GM21360 (cell line): Measurements from ENCODE around the gene CASQ1.
A peak's percentile ranks its signal among the peaks of the same experiment; 100 is the strongest.

Experiments
- ATAC-seq: cut with Tn5 transposase; IDR thresholded peaks from one replicate; pipeline ENCODE4 v1.9.1; 2021; ENCODE audit warnings: mild to moderate bottlenecking, moderate library complexity; ENCODE audit not compliant: unreplicated experiment

CASQ1 gene

DNA sequence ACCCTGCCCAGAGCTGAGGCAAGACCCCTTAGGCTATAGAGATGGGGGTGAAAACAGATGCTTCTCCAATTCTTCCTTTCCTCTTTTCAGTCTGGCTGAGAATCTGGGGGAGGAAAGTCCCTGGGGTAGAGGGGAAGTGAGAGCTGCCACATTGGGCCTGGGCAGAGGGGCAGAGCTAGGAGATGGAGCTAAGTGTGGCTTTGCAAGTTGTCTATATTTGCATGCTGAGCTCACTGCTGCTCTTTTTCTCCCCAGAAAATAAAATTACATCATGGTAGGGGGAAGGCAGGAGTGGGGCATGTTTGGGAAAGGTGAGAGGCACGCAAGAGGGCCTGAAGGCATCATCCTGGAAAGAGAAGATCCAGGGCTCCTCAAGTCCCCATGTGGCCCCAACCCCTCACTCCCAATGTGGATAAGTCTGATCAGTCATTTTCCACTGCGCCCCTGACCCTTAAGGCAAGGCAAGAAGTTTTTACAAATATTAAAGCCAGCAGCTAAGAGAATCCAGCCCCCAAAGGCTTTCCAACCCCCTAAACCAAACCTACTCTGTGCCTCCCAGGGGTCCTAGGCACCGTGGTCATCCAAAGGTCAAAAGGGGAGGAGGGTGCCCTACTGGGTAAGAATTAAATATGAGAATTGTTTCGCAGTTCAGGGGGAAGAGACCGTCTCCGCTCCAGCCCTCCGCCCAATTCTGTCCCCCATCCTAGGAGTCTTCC is 14.3 kb downstream of the CASQ1 start:
- peak; percentile 49 for ATAC-seq

DNA sequence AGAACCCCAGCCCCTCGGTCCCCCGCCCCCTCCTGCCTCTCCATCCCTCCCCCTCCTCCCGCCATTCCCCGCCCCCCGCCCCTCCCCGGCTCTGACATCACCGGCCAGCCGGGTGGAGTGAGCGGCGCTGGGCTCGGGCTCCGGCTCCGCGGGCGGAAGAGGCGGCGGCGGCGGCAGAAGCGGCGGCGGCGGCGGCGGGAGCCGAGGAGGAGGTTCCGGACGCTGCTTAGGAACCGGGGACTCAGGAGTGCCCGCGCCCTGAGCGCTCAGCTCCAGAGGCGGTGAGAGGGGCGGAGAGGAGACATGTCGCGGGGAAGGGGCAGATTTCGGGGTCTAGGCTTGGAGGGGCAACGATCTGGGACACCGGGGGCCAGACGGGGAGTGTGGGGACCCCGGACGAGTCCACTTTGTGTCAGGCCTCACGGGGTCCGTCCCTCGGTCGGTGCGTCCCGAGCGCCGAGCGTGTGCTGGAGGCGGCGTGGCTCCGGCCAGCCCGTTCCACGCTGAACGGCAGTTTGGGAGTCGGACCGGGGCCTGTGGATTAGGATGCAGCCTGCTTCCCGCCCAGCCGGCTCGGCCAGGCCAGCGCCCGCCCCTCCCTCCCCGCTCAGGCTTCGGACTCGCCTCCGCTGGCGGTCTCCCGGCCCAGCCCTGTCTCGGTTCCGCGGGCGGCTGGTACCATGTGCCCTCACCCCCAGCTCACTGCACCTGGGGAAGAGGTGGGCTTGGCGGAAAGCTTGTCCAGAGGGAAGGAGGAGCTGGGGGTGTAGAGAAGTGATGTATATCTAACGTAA is 15.1 kb downstream of the CASQ1 start, which contains the start of gene PEA15:
TSS of gene PEA15 (plus strand) at position 143 of the 794 bp plus-strand sequence. CDS start 6,161 bp downstream, outside the sequence.
- ATAC-seq: peak; percentile 26

DNA sequence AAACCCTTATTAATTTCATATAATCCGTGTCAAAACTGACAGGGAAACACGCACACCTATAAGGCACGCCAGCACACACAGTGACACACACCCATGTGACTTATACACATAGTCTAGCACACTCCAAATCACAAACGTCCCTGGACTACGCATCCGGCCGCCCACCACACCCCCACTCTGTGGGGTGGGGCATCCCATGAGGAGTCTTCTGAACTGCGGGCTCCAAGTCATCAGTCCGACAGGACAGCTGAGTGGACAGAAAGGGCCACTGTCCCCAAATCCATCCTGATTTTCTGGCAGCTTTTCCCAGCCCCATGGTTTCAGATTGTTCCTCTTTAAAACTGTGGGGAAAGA is 15.6 kb downstream of the CASQ1 start:
- peak; percentile 35 for ATAC-seq

DNA sequence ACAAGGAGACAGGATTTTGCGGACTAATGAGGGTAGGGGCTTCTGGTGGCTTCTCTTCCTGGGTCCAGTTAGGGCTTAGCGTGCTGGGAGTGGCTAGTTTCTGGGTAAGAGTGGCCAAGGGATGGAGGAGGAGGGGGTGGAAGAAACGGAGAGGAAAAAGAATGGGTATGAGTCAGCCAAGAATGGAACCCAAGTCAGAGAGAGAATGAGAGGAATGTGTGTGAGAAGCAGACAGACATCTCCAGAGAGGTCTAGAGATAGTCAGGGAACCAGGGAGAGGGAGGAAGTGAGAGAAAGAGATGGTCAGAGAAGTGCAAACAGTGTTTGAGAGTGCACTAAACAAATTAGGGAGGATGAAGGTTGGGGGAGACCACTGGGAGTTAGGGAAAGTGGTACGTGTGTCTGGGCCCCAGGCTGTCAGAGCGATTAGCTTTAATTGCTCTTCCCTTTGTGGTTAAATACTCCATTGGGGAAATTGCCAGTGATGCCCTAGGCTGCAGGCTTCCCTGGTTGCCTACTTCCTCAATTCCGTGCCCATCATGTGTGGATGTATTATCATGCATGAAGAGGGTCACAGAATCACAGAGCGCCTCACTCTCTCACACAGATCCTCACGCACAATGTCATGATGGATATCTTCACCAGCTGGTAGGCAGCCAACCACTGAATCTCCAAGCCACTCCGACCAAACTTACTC is 16.2 kb downstream of the CASQ1 start:
- ATAC-seq: no peak

DNA sequence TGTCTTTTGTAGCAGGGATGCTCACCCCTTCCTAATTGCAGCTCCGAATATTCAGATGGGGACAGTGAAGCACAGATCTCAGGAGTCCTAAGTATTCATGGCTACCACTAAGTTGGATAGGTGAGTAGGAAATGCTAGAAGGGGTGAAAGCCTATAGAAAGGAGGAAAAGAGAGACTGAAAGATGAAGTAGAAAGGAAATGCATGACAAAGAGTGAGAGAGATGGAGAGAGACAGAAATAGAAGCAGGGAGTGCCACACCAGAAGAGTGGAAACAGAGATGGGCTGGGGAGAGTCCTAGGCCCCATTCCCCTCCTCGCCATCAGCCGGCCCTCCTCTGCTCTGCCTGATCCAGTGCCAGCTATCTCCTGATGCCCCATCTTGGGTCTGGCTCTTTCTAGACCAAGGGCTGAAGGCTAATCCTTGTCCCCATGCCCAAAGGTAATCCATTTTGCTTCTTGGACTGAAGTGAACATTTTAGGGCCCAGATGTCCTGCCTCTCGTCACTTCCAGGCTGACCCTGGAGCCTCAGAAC is 16.8 kb downstream of the CASQ1 start:
- no peak for ATAC-seq

DNA sequence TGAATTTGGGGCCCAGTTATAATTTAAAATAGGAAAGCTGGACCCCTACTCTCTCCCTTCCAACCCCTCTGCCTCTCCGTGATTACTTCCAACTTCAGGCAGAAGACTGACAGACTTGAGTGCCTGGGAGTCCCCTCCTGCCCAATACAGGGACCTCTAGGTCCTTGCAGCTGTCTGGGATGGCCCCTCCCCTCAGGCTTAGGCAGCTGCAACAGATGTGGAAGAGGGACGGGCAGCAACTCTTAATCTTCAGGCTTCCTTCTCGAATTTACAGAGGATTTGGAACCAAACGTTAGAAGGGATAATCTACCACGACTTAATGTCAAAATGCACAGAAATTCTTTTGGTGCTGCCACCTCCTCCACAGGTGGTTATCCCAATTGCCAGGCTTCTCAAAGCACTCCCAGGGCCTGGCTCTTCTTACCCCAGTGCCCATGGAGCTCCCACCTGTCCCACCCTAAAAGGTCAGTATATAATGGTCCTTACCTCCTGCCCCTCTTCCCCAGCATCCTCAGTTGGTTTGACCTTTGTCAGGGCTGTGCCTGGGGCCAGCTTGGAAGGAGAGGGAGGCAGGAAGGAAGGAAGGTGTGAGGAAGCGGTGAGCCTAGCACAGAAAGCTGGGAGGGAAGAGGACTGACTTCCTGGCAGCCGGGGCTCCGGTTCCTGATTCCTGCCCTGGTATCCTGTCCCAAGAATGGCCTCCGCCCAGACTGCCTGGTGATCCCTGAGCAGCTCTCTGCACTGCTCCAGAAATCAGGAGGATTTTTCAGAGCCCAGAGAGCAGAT is 17.6 kb downstream of the CASQ1 start:
- no peak for ATAC-seq

DNA sequence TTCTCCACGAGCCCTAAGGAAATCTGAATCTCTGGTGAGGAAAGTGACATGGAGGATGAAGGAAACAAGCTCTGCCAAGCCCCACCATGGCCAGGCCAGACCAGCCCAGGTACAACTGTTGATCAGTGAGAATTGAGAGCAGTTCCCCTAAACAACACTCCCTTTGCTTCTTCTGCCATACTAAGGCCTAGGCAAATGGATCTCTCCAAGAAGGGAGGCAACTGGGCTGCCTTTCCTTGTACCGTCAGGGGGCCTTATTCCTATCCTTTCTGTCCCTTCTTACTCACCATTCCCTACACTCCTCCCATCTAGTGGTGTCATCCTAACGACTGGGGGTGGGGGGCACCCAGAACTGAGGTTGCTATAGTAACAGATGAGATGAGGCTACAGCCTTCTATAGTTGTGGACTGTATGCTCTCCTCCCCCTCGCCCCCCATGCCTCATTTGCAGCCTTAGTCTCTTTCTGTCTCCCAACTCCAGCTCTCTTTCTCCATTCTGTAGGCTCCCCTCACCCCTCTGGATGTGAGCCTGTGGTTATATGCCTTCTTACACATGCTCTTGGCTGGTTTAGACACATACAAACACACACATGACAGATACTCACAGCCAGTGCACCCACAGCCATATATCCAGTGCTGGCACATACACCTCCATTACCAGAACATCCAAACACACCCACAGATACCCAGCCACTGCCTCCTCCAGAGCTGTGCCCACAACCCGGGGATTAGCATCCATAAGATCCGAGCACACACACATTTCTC is 18.4 kb downstream of the CASQ1 start:
- no peak for ATAC-seq

DNA sequence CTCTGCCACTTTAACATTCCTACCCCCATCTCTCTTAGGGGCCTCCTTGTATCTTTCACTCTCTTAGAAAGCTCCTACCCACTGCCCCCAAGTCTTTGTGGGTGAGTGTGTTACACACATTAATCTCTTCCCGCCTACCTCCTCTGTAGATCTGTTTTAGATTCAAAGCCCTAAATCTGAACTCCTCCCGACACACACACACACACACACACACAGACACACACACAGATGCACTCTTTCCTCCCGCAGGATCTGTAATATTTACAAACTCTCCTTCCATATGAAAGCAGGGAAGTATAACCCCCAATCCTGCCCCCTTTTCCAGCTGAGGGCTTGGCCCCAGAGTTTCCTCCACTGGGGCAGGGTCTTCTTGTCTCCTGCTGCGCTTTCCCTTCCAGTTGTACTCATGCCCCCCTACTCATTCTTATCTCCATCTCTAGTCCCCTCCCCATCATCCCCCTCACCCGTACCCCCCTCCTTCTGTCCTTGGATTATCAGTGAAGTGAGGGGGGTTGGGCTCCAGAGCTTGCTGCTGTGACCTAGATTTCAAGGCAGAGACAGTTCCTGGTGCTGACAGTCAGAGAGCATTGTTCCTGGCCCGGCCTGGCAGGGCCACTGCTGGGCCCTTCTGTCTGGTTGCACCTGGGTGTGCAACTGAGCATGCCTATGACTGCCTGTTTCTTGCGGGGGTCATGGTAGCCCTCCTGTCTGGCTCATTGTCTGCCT is 19.1 kb downstream of the CASQ1 start:
- ATAC-seq: no peak

DNA sequence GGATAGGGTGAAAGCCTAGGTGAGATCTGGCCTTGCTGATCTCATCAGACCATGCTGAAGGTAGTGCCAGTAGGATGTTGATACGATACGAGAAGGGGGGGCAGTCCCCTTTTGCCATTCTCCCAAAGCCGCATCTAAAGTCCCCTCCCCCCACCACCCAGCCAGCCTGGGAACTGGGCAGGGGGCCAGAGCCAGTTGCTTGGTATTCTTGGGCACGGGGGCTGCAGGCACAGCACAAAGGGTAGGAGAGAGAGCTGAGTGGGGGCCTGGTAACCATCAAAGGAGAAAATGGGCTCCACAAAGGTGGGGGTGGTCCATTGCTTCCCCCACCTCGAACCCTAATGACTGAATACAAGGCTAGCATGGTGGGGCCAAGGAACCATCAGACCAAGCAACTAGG is 20.2 kb downstream of the CASQ1 start:
- ATAC-seq: no peak

DNA sequence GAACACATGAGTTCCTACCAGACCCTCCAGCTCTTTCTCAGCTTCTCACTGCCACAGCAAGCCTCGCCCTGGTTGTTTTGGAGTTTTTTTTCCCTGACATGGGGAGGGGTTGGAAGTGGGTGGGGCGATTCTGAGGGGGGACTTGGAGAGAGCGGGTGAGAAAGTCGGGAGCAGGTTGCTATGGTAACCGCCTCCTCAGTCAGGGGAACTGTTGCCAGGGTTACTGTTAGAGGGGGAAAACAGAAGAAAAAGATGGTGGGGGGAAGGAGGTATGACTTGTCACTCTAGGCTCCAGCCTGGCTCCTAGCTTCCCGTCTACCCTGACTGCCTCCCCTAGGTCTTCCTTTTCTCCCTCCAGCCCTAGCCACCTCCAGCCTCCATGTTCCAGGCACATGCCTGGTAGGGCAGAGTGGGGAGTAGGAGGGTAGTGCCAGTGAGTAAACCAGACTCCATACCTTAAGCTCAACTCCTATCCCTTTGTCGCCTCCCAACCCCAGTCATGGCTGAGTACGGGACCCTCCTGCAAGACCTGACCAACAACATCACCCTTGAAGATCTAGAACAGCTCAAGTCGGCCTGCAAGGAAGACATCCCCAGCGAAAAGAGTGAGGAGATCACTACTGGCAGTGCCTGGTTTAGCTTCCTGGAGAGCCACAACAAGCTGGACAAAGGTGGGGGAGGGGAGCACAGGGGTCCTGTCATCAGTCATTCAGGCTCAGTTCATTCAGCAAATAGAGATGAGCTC is 20.8 kb downstream of the CASQ1 start:
- no peak for ATAC-seq

DNA sequence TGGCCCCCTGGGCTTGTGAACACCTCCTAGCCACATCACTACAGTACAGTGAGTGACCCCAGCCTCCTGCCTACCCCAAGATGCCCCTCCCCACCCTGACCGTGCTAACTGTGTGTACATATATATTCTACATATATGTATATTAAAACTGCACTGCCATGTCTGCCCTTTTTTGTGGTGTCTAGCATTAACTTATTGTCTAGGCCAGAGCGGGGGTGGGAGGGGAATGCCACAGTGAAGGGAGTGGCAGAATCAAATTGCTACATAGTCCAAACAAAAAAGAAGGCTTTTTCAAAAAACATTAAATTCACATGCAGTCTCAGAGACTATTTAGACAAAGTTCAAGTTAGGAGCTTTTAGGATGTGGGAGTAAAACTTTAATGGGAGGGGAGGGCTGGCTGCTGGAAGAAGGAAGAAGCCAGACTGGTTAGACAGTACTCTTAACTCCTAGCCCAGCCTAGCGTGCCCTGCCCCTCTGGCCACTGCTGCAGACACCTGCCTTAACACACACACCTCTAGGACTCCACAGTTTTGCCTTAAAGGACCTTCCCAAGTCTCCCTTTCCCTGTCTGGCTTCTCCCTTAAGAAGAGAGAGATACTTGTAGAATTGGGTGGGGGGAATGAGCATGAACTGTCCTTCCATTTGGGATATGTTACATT is 24.2 kb downstream of the CASQ1 start:
- ATAC-seq: no peak

DNA sequence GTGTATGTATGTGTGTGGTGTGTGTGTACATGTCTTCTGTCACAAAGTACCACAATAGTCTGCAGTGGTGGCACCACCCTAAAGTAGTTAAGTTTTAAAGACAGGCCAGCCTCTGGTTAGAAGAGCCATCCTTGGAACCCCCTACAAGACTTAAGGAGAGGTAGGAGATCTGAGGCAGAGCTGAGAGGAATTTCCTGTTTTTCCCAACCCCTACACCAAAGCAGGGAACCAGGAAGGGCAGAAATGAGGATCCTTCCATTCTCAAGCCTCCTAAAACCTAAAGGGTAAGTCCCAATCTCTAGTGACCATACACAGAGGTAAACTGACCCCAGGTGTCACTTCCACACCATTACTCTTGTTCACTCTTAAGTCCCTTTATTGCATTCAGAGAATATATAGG is 25.9 kb downstream of the CASQ1 start:
- ATAC-seq: no peak

DNA sequence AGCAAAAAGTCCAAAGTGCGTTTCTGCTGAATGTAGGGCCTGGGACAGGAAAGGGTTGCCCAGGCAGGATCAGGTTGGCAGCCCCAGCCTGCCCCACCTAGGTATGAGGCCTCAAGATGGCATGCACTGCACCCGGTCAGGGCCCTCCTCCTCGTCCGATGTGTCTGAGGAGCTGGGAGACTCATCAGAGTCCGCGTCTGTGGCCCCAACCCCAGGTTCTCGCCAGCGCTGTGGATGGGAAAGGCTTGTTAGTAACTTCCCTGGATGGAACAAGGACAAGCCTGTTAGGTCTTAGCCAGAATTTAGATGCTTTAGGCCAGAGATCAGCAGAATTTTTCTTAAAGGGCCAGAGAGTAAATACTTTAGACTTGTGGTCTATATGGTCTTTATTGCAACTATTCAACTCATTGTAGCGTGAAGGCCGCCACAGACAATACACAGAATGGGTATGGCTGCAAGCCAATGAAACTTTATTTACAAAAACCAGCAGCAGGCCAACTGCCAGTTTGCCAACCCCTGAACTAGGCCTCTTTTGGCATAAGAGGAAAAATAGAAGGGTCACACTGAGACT is 27.2 kb downstream of the CASQ1 start:
- ATAC-seq: no peak

DNA sequence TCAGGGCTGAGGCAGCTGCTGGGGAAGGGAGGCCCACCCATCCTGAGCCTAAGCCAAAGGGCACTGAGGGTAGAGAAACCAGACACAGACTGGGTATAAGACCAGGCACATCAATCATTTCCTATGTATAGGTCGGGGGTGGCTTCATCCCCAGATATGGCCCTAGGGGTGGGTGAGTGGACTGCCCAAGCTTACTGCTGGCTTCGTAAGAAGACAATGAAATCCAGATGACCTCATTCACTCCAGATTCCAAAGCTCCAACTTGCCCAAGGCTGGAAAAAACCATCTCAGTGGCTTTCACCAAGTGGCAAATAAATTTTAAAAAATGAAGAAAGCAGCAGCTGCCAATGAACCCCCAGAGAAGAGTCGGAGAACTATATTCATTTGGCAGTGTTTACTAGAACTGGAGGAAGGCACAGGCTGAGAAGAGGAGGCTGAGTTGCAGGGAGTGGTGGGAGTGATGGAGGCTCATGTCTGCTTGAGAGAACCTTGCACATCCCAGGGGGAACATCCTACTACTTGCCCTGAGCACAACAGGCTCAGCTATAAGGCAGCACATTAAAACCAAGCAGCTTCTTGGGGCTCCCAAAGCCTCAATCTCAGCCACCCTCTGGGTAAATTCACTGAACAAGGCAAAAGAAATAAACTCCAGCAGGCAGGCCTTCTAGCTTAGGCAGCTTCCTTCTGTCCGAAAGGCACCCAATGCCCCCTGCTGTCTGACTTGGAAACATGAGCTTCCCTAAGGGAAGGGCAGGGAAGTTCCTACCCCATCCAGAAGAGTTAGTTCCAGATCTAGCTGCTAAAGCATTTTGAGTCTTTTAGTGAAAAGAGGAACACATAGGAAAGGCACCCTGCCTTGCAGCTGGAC is 28.9 kb downstream of the CASQ1 start:
- ATAC-seq: no peak

DNA sequence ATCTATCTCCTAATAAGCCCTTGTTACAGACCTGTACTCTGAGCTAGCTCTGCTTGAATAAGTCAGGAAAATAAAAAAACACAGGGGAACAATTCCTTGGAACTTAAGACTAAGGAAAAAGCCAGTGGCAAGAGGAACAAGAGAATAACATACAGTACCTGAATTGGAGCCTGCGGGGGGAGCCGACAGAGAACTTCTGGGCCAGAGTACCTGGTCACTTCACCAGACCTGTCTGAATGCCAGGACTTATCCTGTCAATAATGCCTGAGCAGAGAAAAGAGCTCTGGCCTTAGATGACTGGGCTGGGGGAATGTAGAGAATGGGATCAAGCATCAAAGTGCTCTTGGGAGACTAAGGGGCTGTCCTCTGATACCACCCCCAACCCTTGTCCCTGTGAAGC is 29.9 kb downstream of the CASQ1 start:
- no peak for ATAC-seq

DNA sequence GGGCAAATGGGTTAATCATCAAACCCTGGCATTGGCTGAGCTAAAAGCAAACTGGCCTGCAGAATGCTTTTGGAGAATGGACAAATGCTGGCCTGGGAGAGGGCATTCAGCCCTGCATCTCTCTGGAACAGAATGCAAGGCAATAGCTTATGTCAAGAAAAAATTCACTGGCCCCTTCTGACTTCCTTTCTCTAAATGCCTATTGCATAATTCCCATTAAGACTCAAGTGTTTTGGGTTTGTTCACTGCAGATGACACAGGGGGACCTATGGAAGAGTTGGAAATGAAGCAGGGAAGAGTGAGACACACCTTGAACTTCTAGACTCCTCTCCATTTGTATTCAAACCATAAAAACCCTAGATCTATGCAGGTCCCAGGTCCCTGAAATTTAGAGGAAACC is 30.7 kb downstream of the CASQ1 start:
- no peak for ATAC-seq

DNA sequence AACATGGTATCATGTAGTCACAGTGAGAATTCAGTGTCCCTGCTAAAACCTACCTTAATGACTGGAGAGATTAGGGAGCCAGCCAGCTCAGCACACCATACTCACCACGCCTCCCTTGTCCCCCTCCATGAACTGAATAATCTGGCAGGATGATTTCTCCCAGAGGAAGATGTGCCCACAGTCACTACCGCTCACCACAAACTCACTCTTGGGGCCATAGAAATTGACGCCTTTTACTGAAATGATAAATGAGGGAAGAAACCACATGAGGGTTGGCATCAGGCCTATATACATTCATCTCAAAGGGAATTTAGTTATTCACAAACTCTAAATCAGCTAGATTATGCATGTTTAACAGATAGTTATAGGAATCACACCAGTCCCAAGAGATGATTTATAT is 32.2 kb downstream of the CASQ1 start:
- ATAC-seq: no peak
